ACHN (cell line): Measurements from ENCODE around the gene TMEM221.
A peak's percentile ranks its signal among the peaks of the same experiment; 100 is the strongest.

Experiments used
- DNase-seq: peaks from one replicate; pipeline ENCODE4 v3.0.0-alpha.2; 2015
- in situ Hi-C: cut with HindIII; loops from 2 replicates; pipeline ENCODE4 v1.10.0; 2017; ENCODE audit warnings: low sequenced_read_pairs, low pct_ligation_motif_present, low pct_unique_long_range_greater_than_20kb

The TMEM221 gene

DNA sequence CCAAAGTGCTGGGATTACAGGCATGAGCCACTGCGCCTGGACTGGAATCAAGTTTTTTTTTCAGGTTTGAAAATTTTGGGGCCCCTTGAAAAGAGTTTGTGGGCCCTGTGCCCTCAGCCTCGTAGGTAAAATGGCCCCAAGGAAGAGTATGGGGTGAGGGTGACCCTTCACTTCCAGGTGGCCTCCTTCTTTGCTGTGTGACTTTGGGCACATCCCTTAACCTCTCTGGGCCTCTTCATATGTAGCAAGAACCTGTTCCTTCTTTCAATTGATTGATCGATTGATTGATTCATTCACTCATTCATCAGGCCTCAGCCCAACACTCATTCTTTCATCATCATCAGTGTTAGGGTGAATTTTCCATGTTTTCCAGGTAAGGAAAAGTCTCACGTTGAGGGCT, 3.4 kb upstream of the TMEM221 start:
- in situ Hi-C loops = no loop called here
- DNase-seq = no peak

DNA sequence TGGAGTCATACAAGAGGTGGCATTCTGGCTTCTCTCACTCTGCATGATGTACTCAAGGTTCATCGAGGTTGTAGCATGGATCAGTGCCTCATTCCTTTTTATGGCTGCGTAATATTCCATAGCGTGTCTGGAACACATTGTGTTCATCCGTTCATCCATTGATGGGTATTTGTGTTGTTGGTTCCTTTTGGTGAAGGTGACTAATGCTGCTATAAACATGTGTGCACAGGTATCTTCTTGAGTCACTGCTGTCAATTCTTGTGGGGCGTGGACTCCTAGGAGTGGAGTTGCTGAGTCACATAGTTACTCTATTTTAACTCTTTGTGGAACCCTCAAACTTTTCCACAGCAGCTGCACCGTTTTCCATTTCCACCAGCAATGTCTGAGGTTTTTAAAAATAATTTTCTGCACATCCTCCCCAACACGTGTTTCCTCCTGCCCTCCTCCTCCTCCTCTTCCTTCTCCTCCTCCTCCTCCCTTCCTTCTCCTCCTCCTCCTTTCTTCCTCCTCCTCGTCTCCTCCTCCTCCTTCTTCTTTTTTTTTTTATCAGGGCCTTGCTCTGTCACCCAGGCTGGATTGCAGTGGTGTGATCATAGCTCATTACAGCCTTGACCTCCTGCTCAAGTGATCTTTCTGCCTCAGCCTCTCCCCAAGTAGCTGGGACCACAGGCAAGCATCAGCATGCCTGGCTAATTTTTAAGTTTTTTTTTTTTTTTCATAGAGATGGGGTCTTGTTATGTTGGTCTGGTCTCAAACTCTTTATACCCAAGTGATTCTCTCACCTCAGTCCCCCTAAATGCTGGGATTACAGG, 2.0 kb upstream of the TMEM221 start:
- DNase-seq = no peak
- in situ Hi-C loops = no loop called here

DNA sequence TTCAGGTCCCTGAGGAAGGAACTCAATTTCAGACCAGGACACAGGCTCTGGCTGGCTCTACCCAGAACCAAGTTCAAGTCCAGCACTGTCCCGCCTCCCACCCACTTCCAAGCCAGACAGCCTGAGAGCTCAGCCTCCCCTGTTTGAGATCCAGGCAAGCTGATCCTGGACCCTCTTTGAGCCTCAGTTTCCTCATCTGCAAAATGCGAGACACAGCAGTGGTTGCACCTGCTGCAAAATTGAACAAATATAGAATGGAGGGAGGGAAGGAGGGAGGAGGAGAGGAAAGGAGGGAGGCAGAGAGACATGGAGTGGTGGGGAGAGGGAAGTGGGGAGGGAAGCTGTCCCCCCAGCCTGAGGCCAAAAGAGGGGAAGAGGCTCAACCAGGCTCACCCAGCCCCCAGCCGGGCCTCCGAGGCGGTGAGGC, 751 bp downstream of the TMEM221 start:
- in situ Hi-C loops = no loop called here
- no peak for DNase-seq

DNA sequence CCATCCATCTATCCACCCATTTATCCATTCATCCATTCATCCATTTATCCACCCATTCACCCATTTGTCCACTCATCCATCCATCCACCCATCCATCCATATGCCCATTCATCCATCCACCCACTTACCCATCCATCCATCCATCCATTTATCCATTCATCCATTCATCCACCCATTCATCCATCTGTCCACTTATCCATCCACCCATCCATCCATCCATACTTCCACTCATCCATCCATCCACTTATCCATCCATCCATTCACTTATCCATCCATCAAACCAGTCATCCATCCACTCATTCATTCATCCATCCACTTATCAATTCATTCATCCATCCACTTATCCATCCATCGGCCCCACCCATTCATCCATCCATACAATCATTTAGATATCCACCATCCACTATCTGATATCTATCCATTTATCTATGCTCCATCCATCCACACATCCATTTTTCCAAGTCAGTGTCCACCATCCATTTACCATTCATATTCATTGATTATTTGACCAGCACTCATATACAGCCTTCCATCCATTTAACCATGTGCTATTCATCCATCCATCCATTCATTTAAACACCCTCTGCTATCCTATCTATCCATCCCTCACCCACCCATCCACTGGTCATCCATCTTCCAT, 2.8 kb downstream of the TMEM221 start:
- DNase-seq = no peak
- in situ Hi-C loops = no loop called here

DNA sequence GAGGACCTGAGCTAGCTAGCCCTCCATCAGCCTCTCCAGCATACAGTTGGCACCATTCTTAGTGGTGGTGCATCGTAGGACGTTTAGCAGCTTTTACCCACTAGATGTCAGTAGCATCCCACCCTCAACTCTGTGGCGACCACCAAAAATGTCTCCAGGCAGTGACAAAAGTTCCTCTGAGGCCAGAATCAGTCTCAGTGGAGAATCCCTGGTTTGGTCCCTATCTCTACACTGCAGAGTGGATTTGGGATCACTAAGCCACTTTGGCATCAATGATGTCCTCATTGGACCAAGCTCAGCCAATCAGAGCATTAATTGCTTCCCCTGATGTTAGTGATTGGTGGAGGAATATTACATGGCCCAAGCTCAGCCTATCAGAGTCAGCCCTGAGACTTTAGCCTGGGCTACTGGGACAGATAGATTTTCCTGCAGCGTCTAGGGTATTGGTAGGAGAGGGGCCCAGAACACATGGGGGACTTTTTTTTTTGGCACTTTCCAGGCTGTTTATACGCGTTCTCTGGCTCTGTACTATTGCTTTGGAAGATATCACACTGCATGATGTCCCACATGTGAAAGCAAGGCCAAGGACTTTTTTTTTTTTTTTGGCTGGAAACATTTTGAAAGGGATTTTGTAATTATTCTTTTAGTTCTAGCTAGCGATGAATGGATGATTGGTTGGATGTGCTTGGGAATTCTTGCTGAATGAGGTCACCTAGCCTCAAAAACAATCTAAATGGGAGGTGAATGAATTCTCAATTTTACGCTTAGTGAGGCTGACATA, 7.0 kb downstream of the TMEM221 start:
- in situ Hi-C loops = no loop called here
- DNase-seq = peak; percentile 23

DNA sequence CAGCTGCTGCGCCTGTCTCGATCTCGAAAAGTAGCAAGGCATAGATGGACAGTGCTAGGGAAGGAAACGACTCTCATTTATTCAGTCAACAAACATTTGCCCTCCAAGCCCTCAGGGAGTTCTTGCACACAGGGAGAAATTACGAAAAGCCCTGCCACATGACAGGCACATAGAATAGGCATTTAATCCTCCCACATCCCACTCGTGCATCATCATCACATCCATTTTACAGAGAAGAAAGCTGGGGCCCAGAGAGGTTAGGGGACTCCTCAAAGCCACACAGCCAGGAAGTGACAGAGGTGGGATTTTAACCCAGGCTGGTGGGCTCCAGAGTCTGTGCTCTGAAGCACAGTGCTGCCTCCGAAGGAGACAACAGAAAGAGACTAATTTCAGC, 11.6 kb downstream of the TMEM221 start:
- no peak for DNase-seq
- in situ Hi-C loops = no loop called here

DNA sequence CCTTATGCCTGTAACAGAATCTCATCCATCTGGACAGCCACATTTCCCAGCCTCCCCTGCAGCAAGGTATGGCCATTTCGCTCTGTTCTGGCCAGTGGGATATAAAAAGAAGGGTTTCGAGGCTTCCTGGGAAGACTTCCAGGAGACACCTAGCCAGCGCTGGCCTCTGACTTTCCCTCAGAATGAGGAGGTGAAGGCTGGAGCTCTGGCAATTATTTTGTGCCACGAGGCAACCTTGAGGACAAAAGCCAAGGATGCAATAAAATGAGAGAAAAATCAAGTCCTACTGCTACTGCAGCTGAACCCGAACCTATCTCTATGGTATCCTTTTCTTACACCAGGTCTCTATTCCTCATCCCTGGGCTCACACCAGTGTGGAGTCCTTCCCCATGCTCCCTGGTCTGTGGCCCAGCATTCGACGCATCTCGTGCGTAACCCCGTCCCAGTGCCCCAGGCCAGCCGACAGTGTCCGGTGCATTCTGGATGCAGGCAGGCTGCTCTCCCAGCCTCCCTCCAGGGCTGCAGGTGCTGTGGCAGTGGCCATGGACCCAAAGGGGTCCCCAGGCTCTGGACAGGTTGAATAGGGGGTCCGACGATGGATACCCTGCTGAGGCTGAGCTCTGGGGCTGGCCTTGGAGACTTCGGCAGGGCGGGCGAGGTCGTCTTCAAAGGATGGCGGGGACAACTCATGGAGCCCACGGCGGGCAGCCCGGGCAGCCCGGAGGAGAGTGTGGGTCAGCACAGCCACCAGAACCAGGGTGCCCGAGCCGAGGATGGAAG, 12.2 kb downstream of the TMEM221 start:
- DNase-seq = no peak
- in situ Hi-C loops = no loop called here

DNA sequence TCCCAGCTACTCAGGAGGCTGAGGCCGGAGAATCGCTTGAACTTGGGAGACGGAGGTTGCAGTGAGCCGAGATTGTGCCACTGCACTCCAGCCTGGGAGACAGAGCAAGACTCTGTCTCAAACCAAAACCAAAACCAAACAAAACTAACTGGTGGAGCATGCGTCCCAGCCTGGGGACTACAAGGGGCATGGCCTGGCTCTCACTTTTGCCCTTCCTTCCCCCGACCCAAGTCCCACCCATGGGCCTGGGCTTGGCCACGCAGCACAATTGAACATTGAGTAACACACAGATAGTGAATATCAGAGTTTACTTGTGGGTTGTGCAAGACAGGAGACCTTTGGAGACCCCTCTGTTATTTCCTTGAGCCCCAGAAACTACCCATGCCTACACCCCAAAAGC, 13.2 kb downstream of the TMEM221 start:
- no peak for DNase-seq
- in situ Hi-C loops = no loop called here

DNA sequence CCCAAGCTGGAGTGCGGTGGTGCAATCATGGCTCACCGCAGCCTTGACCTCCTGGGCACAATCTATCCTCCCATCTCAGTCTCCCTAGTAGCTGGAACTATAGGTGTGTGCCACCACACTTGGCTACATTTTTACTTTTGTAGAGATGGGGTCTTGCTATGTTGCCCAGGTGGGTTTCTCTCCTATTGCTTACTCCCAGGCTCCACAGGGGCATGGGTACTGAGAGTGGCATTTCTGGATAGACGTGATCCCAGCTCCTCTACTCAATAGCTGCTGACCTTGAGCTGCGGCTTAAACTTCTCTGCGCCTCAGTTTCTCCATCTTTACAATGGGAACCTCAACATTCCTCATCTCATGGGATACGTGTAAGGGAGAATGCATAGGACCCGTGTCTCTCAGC, 17.1 kb downstream of the TMEM221 start:
- no peak for DNase-seq
- in situ Hi-C loops = no loop called here

DNA sequence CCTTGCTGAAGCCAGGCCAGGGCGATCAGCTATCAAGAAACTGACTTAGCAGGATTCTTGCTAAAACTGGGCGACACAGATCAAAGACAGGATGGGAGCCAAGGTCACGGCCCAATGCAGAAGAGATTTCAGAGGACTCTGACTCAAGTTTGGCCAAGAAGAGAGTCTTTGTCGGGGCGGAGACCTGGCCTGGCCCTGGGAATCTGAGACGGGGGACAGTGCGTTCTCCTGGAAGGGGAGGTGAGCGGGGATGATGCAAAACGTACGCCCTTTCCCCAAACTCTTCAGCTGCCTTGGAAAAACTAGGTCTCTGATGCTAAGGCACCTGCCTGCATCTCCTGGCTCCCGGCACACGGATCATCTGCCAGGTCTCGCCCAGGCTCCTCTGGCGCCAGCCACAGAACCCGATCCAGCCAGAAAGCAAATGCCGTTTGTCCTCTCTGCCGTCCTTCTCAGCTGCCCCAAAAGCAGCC, 18.8 kb downstream of the TMEM221 start:
- DNase-seq = no peak
- in situ Hi-C loops = no loop called here

DNA sequence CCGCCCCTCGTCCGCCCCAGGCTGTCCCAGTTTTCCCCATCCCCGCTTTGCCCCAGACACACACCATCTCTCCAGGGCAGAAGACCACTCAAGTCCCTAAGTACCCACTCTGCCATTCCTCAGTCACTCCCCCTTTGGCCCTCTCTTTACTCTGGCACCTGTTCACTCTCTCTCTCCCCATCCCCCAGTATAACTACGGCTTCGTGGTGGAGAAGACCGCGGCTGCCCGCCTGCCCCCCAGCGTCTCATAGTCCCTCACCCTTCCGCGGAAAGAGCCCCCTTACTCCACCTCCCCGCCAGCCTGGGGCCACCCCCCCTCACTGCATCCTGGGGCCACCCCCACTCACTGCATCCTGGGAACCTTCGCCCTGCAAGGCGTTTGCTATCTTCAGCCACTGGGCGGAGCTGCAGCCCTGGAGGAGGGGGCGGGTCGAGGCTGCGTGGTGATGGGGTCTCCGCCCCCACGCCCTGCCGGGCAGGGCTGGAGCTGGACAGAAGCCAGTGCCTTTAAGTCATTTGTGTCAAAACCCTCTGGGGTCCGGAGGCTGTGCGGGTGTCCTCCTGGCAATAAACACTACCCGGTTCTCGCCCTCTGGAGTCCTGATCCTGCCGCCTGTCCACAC, 23.6 kb downstream of the TMEM221 start:
- in situ Hi-C loops = no loop called here
- no peak for DNase-seq

DNA sequence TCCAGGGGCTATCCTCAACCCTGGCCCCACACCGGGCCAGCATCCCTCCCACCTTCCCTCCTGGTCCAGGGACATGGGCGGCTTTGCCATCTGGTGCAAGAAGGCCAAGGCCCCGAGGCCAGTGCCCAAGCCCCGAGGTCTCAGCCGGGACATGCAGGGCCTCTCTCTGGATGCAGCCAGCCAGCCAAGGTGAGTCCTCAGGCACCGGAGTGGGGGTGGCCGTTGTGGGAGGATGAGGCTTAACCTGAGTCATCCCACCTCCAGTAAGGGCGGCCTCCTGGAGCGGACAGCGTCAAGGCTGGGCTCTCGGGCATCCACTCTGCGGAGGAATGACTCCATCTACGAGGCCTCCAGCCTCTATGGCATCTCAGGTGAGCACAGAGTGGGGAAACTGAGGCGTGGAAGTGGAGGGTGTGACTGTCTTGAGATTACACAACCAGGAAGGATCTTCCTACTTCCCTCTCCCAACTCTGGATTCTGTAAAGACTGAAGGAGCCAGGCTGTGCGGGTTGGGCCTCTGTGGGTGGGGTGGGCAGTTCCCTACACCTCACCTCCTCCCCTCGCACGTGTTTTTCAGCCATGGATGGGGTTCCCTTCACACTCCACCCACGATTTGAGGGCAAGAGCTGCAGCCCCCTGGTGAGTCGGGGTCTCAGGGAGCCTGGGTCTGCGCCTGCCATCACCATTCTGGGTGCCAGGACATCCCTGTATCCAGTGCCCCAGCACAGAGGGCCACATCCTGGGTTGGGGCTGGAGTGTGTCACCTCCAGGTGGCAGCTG, 24.8 kb downstream of the TMEM221 start:
- in situ Hi-C loops = no loop called here
- no peak for DNase-seq

DNA sequence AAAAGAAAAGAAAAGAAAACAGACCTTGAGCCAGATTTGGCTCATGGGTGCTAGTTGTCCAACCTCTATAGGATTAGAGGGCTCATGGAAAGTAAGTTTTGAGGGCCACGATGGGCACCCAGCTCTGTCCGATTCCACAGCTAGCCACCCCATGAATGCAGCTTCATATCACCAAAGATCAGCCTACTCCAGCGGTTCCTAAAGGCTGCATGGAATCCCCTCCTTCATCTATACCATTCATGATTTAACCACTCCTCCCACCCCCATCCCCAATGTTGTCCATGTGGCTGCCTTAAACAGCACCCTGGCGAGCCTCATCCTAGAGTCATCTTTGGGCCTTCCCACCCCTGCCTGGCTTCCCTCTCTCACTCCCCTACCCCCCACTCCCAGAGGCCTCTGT, 26.5 kb downstream of the TMEM221 start:
- DNase-seq = no peak
- in situ Hi-C loops = no loop called here

DNA sequence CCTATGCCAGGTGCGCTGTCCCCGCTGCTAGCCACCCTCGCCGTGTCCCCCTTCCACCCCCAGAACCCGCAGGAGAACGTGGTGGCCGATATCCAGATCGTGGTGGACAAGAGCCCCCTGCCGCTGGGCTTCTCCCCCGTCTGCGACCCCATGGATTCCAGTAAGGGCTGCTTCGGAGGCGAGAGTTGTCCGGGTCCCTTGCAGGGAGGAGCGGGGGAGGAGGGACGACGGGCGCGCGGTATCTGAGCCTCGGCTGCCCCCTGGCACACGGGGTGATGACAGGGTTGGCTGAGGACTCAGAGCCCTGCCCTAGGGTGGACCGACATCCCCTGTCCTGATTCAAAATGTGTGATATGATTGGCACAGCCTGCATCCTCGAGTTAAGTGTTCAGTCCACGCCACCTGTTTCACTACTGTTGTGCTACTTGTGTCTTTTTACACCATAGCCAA, 28.0 kb downstream of the TMEM221 start:
- DNase-seq = peak; percentile 19

DNA sequence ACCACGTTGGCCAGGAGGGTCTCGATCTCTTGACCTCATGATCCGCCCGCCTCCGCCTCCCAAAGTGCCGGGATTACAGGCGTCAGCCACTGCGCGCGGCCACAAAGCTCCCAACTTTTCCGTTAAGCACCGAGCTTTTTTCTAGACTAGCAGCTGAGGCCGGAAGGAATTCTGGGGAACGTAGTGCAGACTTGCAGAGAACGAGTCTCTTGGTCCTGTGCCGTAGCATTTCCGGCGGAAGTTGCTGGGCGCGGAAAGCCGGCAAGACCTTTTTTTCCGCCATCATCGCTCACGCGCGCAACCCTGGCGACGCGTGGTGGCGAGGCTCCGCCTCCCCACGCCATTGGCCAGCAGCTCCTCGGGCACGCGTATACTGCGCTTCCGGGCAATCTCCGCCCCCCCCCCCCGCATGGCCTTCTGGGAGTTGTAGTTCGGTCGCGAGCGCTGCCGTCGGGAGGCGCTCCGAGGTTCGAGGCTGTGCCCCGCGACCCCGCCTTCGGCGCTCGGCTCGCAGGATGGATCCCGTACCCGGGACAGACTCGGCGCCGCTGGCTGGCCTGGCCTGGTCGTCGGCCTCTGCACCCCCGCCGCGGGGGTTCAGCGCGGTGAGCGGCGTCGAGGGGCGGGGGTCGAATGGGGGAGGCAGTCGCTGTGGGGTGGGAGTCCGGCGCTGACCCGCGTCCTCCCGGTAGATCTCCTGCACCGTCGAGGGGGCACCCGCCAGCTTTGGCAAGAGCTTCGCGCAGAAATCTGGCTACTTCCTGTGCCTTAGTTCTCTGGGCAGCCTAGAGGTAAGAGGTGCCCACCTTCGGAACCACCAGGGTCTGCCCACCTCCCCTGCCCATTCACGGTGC, 28.6 kb downstream of the TMEM221 start, which contains the start of gene MVB12A:
Gene MVB12A, plus strand, starts transcription at position 427 of the 854 bp plus-strand sequence. Its CDS starts 89 bp downstream, at position 516.
- in situ Hi-C loops = no loop called here

More for the DNA sequence above, 28.0 kb downstream of the TMEM221 start:
- in situ Hi-C loops = no loop called here

DNA sequence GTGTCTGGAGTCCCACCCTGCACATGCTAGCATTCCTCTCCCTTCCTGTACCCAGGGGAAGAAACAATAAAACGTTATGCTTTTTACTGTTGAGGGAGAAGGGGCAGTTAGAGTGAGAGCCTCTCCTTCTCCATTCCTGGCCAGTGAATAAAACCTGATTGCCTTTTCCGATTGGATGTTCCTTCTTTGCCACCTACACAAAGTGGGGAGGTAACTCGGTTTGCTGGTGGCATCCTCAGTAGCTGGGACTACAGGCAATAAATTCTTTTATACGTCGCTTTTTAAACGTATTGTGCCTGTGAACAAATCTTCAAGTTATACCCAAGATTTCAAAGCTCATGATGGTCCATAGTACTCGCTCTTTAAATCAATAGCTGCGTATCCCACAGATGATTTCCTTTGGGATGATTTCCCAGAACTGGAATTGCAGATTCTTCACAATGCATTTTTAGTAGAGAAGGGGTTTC, 29.3 kb downstream of the TMEM221 start:
- in situ Hi-C loops = no loop called here
- no peak for DNase-seq

More for the DNA sequence above, 28.6 kb downstream of the TMEM221 start, which contains the start of gene MVB12A:
- peak; percentile 98 for DNase-seq
